ENCODE data around the gene KCNK6.
"Not testable (repeated sequence)": the region's sequence is repeated elsewhere in the genome, so short reads cannot be mapped to it uniquely, and the experiment has no call there.

The KCNK6 gene

GRCh38 chr19:38362076-38362945 lies 42.7 kb downstream of the KCNK6 start:
- peak; percentile 39 for DNase-seq

GRCh38 chr19:38362946-38363688 lies 43.5 kb downstream of the KCNK6 start:
- DNase-seq: not testable (repeated sequence)

- no peak for DNase-seq
These were observed 47.4 kb downstream of the KCNK6 start for GRCh38 chr19:38367041-38367440.

GRCh38 chr19:38369584-38369983 lies 49.9 kb downstream of the KCNK6 start:
- no peak for DNase-seq

GRCh38 chr19:38370299-38370698 lies 50.7 kb downstream of the KCNK6 start:
- no peak for DNase-seq

- DNase-seq: no peak
These were observed 51.4 kb downstream of the KCNK6 start for GRCh38 chr19:38371081-38371480.

GRCh38 chr19:38373907-38374331 lies 54.3 kb downstream of the KCNK6 start:
- no peak for DNase-seq

GRCh38 chr19:38374332-38375097 lies 54.9 kb downstream of the KCNK6 start, which contains the start of gene PSMD8:
Gene PSMD8 (plus strand): TSS chr19:38374571. CDS start chr19:38374602, 31 bp downstream.
- DNase-seq: peak; percentile 99

GRCh38 chr19:38375098-38375493 lies 55.5 kb downstream of the KCNK6 start:
- DNase-seq: no peak

GRCh38 chr19:38375748-38376147 lies 56.1 kb downstream of the KCNK6 start:
- DNase-seq: no peak

GRCh38 chr19:38376576-38376975 lies 56.9 kb downstream of the KCNK6 start:
- no peak for DNase-seq

GRCh38 chr19:38377052-38377451 lies 57.4 kb downstream of the KCNK6 start:
- no peak for DNase-seq

GRCh38 chr19:38378866-38379265 lies 59.2 kb downstream of the KCNK6 start:
- no peak for DNase-seq

GRCh38 chr19:38381138-38381537 lies 61.5 kb downstream of the KCNK6 start:
- DNase-seq: no peak
